HG02981 (cell line): ENCODE results near the gene NLRP5.

Experiments used
- ATAC-seq: cut with Tn5 transposase; IDR thresholded peaks from one replicate; pipeline ENCODE4 v1.9.1; 2021; ENCODE audit warnings: mild to moderate bottlenecking, moderate library complexity; ENCODE audit not compliant: unreplicated experiment

The NLRP5 gene

DNA sequence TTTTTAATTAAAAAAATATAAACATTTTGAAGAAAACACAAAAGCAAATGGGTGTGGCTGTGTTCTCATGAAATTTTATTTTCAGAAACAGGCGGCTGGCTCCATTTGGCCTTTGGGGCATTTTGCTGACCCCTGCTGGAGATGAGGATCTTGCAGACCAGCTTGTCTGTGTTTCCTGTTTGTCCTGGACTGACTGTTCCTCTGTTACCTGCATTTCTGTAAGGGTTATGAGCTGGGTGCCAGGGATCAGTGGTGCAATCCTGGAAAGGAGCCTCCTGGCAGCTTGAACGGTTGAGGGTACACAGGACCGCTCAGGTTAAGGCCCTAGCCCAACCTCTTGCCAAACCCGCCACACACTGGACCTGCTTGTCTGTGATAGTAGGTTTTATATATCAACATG lies 84.6 kb downstream of the NLRP5 start:
- no peak for ATAC-seq

DNA sequence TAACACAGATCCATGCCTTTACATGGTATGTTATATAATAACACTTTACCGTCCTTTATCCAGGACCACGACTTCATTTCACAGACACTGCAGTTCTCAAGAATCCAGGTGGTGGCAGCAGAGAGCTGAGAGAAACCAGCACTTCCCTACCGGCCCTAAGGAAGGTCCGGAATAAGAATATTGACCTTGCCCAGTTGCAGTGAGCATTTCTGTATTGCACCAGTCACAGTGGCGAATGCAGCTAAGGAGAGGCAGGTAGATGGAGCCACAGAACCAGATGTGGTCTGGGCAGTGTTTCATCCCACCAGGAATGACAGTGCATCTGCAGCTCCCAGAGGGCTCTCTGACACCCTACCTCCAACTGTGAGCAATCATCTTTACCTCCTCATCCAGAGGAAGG lies 89.9 kb downstream of the NLRP5 start:
- ATAC-seq: no peak

DNA sequence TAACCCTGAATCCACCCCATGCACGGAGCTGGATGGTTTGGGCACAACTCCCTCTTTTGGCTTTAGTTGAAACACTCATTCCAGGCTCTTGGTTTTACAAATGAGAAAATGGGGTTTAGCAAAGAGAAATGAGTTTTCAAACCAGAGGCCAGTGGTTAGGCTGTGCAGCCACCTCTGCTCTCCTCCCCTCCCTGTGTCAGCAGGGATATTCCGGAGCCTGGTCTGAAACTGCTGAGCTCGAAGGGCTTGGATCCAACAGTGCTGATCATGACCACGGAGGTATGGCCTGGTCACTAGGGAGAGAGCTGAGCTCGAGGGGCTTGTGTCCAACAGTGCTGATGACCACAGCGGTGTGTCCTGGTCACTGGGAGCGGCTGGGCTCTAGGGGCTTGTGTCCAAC lies 93.0 kb downstream of the NLRP5 start:
- no peak for ATAC-seq

DNA sequence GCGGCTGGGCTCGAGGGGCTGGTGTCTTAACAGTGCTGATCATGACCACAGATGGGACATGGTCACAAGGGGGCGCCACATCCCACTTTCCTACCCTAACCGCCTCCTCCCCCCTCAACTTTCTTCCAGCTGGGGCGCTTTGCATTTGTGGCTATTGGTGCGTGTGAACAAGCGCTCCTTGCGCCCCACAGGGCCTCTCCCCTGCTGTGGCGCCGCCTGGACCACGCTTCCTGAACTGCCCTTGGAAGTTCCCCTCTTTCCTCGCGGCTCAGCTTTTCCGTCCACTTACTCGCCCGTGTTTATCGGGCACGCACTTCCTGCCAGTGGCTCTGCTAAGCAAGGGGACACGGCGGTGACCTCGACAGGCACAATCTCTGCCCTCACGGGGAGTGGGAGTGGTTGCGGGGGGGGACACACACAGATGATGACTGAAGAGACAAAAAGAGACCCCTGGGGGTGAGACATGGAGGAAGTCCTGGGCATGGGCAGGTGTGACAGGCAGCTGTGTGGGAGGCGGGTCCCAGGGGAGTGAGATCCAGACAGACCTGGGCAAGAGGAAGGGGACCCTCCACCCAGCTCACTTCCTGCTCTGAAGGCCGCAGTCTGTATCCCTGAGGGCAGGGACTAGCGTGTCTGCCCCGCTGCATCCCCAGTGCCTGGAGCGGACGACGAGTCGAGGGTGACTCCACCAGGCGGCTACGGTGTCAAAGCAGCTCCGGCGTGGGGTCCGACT lies 94.3 kb downstream of the NLRP5 start:
- peak; percentile 84 for ATAC-seq

DNA sequence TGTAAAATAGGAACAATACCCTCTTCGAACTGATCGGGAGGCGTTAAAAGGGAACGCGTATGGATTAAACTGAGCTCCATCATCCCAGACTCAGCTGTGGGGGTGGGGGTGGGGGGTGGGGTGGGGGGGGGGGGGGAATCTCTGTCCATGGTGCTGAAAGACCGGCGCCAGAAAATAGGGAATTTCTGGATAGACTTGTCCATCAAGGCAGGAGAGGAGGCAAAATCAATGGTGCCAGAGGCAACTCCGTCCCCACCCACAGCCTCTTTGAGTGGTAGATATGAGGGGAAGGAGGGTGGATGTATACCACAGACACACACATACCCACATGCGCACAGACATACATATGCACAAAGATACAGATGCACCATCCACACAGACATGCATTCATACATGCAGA lies 97.1 kb downstream of the NLRP5 start:
- no peak for ATAC-seq

DNA sequence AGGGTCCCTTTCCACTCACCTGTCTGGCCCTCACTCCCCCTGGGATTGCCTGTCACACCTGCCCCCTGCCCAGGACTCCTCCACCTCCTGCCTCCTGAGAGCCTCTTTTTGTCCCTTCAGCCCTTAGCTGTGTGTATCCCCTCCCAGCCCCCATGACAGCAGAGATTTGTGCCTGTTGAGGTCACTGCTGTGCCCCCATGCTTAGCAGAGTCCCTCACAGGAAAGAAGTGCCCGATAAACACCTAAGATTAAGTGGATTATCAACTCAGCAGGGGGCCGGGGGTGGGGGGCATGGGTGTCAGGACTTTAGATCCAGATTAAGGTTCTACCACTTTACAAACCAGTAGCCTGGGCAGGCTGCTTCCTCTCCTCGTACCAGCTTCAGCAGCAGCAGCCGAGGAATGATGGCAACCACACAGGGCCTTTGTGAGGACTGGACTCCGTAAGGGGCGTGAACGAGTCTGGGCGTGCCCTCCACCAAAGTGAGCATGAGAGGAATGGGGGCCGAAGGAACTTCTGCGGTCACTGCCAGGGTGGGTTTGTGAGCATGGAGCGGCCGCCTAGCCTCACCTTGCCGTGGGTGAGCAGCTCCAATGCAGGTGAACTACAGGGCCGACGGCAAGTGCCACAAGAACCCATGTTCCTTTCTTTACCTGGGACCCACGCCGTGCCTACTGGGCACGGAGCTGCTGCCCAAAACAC lies 98.4 kb downstream of the NLRP5 start:
- ATAC-seq: no peak

DNA sequence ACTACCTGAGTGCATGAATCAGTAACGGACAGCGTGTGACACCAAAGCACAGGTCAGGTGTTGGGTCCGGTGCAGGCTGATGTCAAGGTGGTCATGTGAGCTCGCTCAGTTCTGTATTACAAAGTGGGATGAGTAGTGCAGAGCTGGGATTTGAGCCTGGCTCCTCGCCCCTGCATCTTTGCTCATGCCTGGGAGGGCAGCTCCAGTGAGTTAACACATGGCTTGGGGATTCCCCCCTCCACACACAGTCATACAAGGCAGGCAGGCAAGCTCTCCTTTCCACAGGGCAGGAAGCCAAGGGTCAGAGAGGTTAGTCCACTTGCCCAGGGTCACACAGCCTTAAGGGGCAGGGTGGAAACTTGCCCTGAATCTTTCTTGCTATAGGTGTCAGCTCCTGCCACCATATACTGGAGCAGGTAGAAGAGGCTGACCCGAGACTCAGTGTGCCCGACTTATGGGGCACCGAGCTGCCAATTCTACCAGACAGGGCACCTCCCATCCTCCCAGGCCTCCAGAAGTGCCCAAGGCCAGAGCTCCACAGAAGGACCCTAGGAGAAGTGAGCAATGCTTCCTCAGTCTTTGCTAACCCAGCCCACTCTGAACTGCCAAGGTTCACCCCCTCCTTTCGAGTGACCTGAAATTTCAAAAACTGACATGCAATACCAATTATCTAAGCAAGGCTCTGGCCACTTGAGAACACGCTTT lies 99.1 kb downstream of the NLRP5 start:
- no peak for ATAC-seq

DNA sequence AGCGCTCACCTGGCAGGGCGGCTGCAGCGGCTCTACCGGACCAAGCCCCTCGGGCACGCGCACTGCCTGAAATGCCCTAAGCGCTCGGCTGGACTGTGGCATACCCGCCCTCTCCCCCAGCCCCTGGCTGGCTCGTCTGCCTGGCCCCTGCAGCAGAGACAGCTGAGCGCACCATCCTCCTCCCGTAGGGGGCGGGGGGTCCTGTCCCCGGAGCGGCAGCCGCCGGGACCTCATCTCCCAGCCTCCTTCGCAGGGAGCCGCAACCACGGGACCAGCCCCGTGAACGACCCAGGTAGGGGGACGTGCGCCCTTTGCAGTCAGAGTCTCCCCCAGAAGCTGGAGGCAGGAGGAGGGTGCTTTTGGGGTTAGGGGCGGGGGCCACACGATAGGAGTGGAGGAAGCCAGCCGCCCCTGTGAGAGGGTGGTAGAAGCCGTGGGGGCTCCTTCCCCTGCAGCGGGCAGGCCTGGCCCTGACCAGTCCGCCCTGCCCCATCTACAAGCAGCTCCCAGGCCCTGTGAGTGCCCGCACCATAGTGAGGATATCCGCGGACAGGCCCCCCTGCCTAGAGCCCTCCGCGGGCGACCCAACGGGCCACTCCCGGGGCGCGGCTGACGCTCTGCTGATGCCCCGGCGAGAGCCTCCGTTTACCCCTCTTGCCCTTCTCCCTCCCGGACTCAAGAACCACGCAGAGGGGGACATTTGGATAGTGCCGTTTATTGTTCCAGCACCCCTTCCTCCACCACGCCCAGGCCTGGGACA lies 100.3 kb downstream of the NLRP5 start:
- ATAC-seq: no peak

DNA sequence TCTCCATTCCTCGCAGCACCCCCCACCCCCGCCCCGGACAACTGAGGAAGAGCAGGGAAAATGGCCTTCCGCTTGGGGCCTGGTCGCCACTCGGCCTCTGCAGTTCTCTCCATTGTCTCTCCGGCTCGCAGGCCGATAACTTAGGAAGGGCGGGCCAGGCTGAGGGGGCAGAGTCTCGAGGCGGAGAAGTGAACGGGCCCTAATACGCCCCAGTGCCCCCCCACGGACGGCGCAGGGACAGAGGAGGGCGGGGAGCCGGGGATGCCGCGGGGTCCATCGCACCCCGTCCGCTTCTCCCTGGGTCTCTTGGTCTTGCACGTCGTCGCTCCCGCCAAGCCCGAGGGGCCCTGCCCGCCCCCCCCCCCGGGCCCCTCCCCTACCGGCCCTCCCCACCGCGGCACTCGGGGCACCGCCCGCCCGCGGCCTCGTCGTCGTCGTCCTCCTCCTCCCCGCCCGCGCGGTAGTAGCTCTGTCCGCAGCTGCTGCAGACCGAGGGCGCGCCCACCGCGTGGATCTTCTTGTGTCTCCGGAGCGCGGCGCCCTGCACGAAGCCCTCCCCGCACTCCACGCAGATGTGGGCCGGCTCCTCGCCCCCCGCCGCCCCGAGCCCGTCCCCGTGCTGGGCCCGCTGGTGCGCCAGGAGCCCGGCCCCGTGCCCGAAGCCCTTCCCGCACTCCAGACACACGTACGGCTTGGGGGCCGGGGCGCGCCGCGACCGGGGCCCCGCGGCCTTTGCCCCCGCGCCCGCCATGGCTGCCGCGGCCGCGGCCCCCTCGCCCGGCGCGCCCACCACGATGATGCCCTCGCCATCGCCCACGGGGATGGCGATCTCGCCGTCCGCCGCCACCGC lies 101.3 kb downstream of the NLRP5 start:
- no peak for ATAC-seq

DNA sequence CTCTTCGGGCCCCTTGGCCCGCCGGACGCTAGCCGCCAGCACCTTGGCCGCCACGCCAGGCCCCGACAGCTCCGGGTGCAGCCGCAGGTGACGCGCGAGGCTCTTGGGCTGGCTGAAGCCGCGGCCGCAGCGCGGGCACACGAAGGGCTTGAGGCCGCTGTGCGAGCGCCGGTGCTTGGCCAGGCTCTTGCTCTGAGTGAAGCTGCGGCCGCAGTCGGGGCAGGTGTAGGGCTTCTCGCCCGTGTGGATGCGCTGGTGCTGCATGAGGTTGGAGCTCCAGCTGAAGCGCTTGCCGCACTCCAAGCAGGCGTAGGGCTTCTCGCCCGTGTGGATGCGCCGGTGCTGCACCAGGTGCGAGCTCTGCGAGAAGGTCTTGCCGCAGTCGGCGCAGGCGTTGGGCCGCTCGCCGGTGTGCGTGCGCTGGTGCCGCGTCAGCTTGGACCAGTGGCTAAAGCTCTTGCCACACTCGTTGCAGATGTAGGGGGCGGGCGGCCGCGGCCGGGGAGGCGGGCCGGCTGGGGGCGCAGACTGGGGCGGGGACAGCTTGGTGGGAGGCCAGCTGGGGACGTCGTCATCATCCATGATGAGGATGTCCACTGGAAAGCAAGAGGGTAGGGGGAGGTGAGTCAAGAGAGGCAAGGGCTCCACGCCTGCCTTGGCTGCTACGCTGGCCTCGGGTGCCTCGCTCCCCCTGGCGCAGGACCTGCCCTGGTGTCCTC lies 102.1 kb downstream of the NLRP5 start:
- no peak for ATAC-seq

DNA sequence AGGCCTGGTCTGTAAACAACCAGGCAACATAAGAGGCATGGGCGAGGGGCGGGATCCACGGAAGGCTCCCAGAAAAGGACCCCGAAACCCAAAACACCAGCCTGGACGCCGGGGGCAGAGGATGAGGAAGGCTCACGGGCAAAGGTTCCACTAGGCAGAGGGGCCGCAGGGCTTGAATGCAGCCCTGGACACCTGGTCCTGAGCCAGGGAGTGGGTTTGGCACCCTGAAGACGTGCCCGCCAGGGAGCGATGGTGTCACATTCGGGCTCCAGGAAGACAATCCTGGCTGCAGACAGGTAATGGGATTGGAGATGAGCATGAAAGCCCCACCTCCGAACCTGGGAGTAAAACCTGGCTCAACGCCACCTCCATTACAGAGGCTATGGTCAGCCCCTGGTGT lies 102.8 kb downstream of the NLRP5 start:
- ATAC-seq: no peak

DNA sequence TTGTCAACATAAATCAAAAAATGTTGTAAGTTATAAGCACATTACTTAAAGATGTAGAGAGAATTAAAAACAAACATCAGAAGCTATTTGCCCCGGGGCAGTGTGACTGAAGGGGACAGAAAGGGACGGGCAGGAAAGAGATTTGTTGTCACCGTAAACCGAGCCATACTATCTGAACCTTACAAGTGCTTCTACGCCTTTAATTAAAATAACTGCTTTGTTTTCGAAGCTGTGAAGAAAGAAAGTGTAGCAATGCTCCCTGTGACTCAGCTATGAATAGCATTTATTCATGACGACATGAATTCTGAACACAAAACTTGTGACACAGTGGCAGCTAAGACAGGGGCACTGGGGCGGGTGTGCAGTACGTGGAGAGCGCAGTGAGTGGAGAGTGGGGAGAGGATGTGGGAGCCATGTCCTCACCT lies 104.5 kb downstream of the NLRP5 start:
- no peak for ATAC-seq

DNA sequence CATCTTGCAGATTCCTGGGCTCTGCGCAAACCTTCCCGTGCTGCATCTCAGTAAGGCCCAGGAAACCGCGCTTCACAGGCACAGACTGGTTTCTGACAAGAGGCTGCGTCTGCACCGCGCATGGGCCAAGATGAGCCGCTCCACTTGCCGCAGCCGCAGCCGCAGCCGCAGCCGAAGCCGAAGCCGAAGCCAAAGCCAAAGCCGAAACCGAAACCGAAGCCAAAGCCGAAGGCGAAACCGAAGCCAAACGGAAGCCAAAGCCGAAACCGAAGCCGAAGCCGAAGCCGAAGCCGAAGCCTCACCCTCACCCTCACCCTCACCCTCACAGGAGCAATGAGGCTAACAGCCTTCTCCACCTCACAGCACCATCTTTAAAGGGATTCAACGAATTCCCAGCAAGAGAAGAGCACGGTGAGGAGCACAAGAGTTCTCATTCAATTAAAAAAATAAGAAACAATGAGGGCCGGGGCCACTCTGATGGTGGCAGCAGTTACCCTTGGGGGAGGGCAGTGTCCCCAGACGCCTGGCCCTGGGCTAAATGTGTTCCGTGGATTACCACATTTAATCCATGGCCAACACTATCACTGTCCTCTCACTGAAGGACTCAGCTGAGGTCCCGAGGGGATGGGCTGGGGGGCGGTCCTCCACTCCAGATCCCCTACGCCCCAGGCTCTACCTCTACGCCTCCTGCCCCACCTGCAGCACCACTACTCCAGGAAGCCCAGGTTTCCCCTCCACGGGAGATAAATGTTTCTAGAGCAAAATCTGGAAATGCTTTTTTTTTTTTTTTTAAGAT lies 105.4 kb downstream of the NLRP5 start:
- no peak for ATAC-seq

DNA sequence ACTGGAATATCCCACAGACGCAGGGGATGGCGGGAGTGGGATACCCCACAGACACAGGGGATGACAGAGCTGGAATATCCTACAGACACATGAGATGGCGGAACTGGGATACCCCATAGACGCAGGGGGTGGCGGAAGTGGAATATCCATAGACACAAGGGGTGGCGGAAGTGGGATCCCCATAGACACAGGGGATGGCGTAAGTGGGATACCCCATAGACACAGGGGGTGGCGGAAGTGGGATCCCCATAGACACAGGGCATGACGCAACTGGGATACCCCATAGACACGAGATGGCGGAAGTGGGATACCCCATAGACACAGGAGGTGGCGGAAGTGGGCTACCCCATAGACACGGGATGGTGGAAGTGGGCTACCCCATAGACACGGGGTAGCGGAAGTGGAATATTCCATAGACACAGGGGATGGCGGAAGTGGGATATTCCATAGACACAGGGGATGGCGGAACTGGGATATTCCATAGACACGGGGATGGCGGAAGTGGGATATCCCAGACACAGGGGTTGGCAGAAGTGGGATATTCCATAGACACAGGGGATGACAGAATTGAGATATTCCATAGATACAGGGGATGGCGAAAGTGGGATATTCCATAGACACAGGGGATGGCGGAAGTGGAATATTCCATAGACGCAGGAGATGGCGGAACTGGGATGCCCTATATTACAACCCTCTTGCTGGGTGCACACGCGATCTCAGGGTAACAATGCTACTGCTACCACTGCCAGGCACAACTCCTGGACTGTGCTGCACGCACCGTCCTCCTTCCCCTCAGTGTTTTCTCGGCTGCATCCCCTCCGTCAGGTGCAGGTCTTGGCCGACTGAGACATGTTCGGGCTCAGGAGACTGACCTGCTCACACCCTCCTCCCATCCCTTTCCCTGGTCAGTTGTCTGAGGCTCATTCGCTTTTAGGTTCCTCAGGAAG lies 106.4 kb downstream of the NLRP5 start:
- ATAC-seq: no peak

DNA sequence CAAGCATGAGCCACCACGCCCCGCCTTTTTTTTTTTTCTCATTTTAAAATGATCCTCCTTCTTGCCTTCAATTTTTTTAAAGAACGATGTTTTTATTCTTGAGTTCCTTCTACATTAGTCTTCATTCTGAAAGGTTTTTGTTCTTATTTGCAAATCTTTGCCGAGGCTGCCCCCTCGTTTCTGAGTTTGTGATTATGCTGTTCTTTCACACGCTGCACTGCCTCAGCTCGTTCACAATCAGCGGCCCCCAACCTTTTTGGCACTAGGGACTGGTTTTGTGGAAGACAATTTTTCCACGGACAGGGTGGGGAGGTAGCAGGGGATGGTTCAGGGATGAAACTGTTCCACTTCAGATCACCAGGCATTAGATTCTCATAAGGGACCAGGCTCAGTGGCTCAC lies 107.9 kb downstream of the NLRP5 start:
- no peak for ATAC-seq

DNA sequence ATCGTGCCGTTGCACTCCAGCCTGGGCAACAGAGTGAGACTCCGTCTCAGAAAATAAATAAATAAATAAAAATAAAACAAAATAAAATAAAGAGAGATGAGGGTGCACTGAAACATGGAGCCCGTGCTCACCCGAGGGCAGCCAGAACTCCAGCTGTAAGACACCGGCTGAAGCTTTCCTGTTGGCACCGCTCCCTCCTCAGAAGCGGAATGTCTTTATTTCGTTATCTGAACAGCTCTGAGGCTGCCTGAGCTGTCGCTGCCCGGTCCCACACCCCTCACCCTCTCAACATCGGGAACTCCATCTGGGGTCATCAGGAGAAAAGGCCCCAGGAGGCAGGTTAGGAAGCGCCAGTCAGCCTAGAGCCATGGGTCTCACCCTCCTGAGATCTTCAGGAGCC lies 110.1 kb downstream of the NLRP5 start:
- ATAC-seq: no peak

DNA sequence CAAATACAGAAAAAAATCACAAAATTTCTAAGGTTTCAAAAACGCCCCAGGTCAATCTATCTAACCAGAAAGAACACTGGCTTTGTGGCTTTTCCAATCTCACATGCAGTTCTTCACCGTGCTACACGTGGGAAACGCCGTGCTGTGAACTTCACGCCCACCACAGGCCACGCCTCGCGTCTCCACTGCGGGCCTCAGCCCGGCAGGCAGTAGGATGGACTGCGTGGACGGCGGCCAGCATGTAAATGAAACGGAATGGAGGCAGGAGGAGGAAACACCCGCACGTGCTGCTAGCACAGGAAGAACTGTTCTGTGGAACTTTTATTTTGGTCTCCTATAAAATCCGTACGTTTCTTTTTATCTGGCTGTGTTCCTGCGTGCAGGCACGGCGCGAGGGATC lies 110.7 kb downstream of the NLRP5 start:
- ATAC-seq: no peak

DNA sequence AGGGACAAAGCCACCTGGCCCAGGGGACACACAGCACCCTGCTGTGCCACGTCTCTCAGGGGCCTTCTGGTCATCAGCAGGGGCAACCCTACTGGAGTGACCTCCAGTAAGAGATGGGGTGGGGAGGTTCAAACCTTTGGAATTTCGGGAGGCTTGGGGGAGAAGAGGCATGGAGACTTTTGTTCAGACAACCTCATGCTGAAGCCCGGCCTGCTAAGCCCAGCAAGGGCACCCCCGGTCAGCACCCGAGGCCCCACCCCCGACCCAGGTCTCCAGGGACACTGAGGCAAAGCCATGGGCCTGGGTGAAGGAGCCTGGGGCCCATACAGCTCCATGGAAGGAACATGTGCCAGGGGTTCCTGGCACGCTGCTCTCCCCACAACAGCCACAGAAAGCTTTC lies 111.2 kb downstream of the NLRP5 start:
- no peak for ATAC-seq
